Pancreas (tissue), 10 donors: ENCODE data around the gene NPHS1. TPM values are rescaled to one million over a fixed set of nuclear protein-coding genes. Genes with fewer than 3 reads are reported as not detected.

Source experiments
- ATAC-seq, 4 donors: fragments of 200-7000 bp; cut with Tn5 transposase; one replicate each; pipeline versions ENCODE4 v1.8.0 to v1.9.1; 2020; ENCODE audit warnings: mild to moderate bottlenecking in 4 of 4, moderate library complexity in 4 of 4
- DNase-seq, 6 donors: peaks; one replicate each; pipeline ENCODE4 v3.0.0-alpha.2; 2020
- FAIRE-seq: peaks from 2 replicates; lab custom pipeline; 2012; peaks lifted over from hg19 to GRCh38; lab: Jason Lieb, UNC
- H3K27ac ChIP-seq, 4 donors: fragments of 200-600 bp; sonication (generic); 1 replicate in 3 of 4; 2 replicates in 1 of 4; pipeline versions ENCODE4 v1.5.0 to v1.8.0; 2020
- H3K27me3 ChIP-seq, 4 donors: fragments of 200-600 bp; one replicate each; pipeline ENCODE4 v1.8.0; 2021
- H3K36me3 ChIP-seq, 3 donors: fragments of 200-600 bp; sonication (generic) in 1 of 3; one replicate each; pipeline versions ENCODE4 v1.5.0 to v1.8.0; 2020 to 2021
- H3K4me1 ChIP-seq, 3 donors: fragments of 200-600 bp; one replicate each; pipeline ENCODE4 v1.8.0; 2021
- H3K4me3 ChIP-seq, 4 donors: fragments of 200-600 bp; sonication (generic) in 2 of 4; one replicate each; pipeline versions ENCODE4 v1.5.0 to v1.8.0; 2020 to 2021
- H3K9me3 ChIP-seq, 4 donors: fragments of 200-600 bp; one replicate each; pipeline ENCODE4 v1.8.0; 2021
- CTCF ChIP-seq, 4 donors: fragments of 200-600 bp; sonication (generic) in 3 of 4; IDR thresholded peaks; one replicate each; pipeline versions ENCODE4 v1.5.0 to v1.8.0; 2021; ENCODE audit warnings: antibody characterized with exemption in 4 of 4
- WGBS, 2 donors: extraction: QIAGEN DNeasy Blood & Tissue Kit; methylation state at CpG; one replicate each; pipeline ENCODE4 v1.1.7; 2013; 5-methylcytosine and 5-hydroxymethylcytosine counted together
- intact Hi-C, 3 donors: fragments of 100-400 bp; cut with DNase I; formaldehyde crosslinking; loops; one replicate each; pipeline versions ENCODE4 v1.11.1 to v1.14.2; 2022
- polyA plus RNA-seq, 2 donors: library from polyadenylated mRNA; stranded (reverse); fragments of 200-250 nt; gene quantifications; one replicate each; pipeline ENCODE4 v1.2.3, GENCODE V29; 2013
- total RNA-seq, 6 donors: library from RNA; stranded (reverse); fragmentation: NEBNext Ultra II Directional in 4 of 6; extraction: Animal tissue kit (Norgen Biotek cat#: 25700) in 4 of 6; gene quantifications; one replicate each; pipeline versions ENCODE4 v1.2.1 to v1.2.4, GENCODE V29; 2021 to 2023
- donor health status: healthy with polysubstance abuse.
- donor health status: DM: no; HTN: no; CAD: no; lungs with moderate emphysema.
- donor health status: DM: no; HTN: no; CAD: no.
- donor health status: control.
- donor health status: control.
- donor health status: Bipolar disorder and iron deficiency.
- donor health status: DM: yes; HTN: yes; CAD: no.
- donor health status: DM: no; HTN: no; CAD: no.
- donor health status: DM: no; HTN: no; CAD: no.
- donor health status: DM: yes; HTN: yes; CAD: no.

NPHS1 gene
- total and polyA plus RNA-seq, 8 donors, result 11.5 to 32.3 (median 16.5) TPM

- H3K9me3 ChIP-seq, result no peaks in the 10 kb centered on the region
- intact Hi-C loops, result no loop called here
- FAIRE-seq (no peak), DNase-seq (no peak), ATAC-seq (no peak)
- 93 to 94% methylated on average over 13 of the region's 13 CpGs for WGBS, 2 donors
- H3K27me3 ChIP-seq, result no peaks in the 10 kb centered on the region
- TF ChIP-seq CTCF (IDR thresholded peaks at IDR 0.05), result no peak
- H3K4me3 ChIP-seq, result no peak overlapping the region
- no peak overlapping the region for H3K27ac ChIP-seq
- no peaks in the 10 kb centered on the region for H3K4me1 ChIP-seq
- H3K36me3 ChIP-seq, result peaks cover 0 to 24% (median 10%) of the 10 kb centered on the region in 3 donors
Observed at GRCh38 chr19:35890113-35890650, 37.9 kb upstream of the NPHS1 start.

DNA sequence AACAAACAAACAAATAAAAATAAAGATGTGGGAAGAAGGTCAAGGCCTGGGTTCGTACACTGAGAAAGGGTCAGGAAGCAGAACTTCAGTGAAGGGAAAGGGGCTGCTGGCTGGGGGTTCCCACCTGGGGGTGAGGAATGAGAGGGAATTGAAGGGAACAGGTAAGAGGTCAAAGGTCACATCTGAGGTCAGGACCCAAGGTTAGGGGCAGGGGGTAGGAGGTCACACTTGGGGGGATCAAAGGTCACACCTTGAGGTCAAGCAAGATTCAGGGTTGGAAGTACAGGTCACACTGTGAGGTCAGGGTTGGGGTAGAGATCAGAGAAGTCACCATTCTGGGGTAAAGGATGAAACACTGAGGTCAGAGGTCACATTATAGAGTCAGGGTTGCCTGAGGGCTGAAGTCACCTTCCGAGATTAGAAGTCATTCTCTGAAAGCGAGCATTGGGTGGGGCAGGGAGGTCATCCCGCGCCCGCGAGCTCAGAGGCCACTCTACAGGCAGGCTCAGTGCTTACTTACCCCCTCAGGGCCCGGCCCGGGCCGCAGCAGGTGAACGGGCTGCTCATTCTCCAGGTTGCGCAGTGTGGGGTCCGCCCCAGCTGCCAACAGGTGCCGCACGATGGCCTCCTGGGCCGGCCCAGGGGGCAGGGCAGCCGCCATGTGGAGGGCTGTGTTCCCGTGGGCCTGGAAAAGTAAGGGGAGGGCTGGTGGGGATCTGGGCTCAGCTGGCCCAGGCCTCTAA is 37.2 kb upstream of the NPHS1 start:
- Histone ChIP-seq H3K36me3 (peaks cover 0 to 24% (median 10%) of the 10 kb centered on the region in 3 donors), H3K27ac (no peak overlapping the region), H3K9me3 (no peaks in the 10 kb centered on the region), H3K4me1 (no peaks in the 10 kb centered on the region), H3K4me3 (no peak overlapping the region), H3K27me3 (no peaks in the 10 kb centered on the region)
- DNase-seq, result no peak
- 95 to 96% methylated on average over 18 of the region's 18 CpGs for WGBS, 2 donors
- intact Hi-C loops, result loop anchor here in 1 of 3 donors (10.0 kb wide), 1 partner anchor 45 kb away; the partner anchor contains the start of gene LRFN3
- TF ChIP-seq CTCF (IDR thresholded peaks at IDR 0.05), result no peak
- no peak for FAIRE-seq
- ATAC-seq, result no peak

GRCh38 chr19:35888398-35888797 is 36.1 kb upstream of the NPHS1 start:
- TF ChIP-seq CTCF (IDR thresholded peaks at IDR 0.05), result no peak
- Histone ChIP-seq H3K27me3 (no peaks in the 10 kb centered on the region), H3K9me3 (no peaks in the 10 kb centered on the region), H3K36me3 (peaks cover 0 to 19% (median 10%) of the 10 kb centered on the region in 3 donors), H3K4me1 (no peaks in the 10 kb centered on the region), H3K4me3 (no peak overlapping the region), H3K27ac (no peak overlapping the region)
- FAIRE-seq, result no peak
- ATAC-seq, result no peak
- 96% methylated on average over 9 of the region's 9 CpGs for WGBS, 2 donors
- DNase-seq, result no peak
- intact Hi-C loops, result loop anchor here in 1 of 3 donors (10.0 kb wide), 1 partner anchor 46 kb away; the partner anchor contains the start of gene LRFN3

- Histone ChIP-seq H3K4me3 (no peak overlapping the region), H3K4me1 (no peaks in the 10 kb centered on the region), H3K36me3 (peaks cover 0 to 19% (median 10%) of the 10 kb centered on the region in 3 donors), H3K9me3 (no peaks in the 10 kb centered on the region), H3K27ac (no peak overlapping the region), H3K27me3 (no peaks in the 10 kb centered on the region)
- WGBS, 2 donors, result 94 to 97% methylated on average over 5 of the region's 5 CpGs
- ATAC-seq, result no peak
- no peak for FAIRE-seq
- DNase-seq, result no peak
- no peak for TF ChIP-seq CTCF (IDR thresholded peaks at IDR 0.05)
- intact Hi-C loops, result loop anchor here in 1 of 3 donors (10.0 kb wide), 1 partner anchor 48 kb away; the partner anchor contains the start of gene LRFN3
Observed at GRCh38 chr19:35887197-35887596, 34.9 kb upstream of the NPHS1 start.
